Chondrocyte (in vitro differentiated cells): Measurements from ENCODE around the gene GPR162. TPM values are rescaled to one million over a fixed set of nuclear protein-coding genes. Genes with fewer than 3 reads are reported as not detected.
A peak's percentile ranks its signal among the peaks of the same experiment; 100 is the strongest.

Experiments
- DNase-seq: peaks from one replicate; pipeline ENCODE4 v3.0.0; 2021; ENCODE audit warnings: mixed read lengths, low spot score
- H3K27ac Mint-ChIP-seq: one replicate; pipeline ENCODE4 v1.8.0; 2021; ENCODE audit warnings: mild to moderate bottlenecking, moderate library complexity, mixed read lengths; ENCODE audit not compliant: unreplicated experiment
- H3K27me3 Mint-ChIP-seq: 2 replicates; pipeline ENCODE4 v1.8.0; 2021; ENCODE audit warnings: low read depth, mixed read lengths
- H3K36me3 Mint-ChIP-seq: 2 replicates; pipeline ENCODE4 v1.8.0; 2021; ENCODE audit warnings: low read depth, mixed read lengths
- H3K4me1 Mint-ChIP-seq: 2 replicates; pipeline ENCODE4 v1.8.0; 2021; ENCODE audit warnings: low read depth, mild to moderate bottlenecking, mixed read lengths
- H3K4me3 Mint-ChIP-seq: one replicate; pipeline ENCODE4 v1.8.0; 2021; ENCODE audit warnings: mild to moderate bottlenecking, moderate library complexity, mixed read lengths; ENCODE audit not compliant: unreplicated experiment
- H3K9me3 Mint-ChIP-seq: 2 replicates; pipeline ENCODE4 v1.8.0; 2021; ENCODE audit warnings: low read depth, mixed read lengths
- total RNA-seq: library from RNA; stranded (reverse); gene quantifications from 3 replicates; pipeline ENCODE4 v1.2.1, GENCODE V29; 2021
- TF ChIP-seq, protein P1 (sequence below): fragments of 200-600 bp; sonication (generic); IDR thresholded peaks from 2 replicates; pipeline ENCODE4 v1.5.0; 2021; ENCODE audit warnings: antibody characterized with exemption, mild to moderate bottlenecking, moderate library complexity

Gene GPR162
- total RNA-seq, 1 donor from 2014 or later: 4.2 TPM

DNA sequence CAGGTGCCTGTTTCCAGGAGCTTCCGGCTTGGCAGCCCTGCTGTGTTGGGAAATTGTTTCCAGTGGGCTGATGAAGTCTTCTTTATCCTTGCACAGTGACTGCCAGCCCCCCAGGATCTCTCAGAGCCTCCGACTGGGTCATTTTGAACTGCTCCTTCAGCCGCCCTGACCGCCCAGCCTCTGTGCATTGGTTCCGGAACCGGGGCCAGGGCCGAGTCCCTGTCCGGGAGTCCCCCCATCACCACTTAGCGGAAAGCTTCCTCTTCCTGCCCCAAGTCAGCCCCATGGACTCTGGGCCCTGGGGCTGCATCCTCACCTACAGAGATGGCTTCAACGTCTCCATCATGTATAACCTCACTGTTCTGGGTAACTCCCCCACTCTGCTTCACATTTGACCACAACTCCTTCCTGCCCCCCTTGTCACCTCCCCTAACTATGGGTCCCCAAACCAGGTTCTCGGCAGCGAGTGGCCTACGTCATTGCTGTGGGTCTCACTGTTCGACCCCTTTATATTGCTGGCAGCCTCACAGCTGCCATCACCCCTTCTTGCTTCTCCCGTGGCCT, 47.0 kb upstream of the GPR162 start:
- H3K27ac Mint-ChIP-seq: no peak overlapping the region
- no peak overlapping the region for H3K4me3 Mint-ChIP-seq
- peaks cover 16% of the 10 kb centered on the region for H3K4me1 Mint-ChIP-seq
- H3K36me3 Mint-ChIP-seq: peaks cover 18% of the 10 kb centered on the region
- H3K27me3 Mint-ChIP-seq: no peaks in the 10 kb centered on the region
- DNase-seq: no peak
- no peaks in the 10 kb centered on the region for H3K9me3 Mint-ChIP-seq
- TF ChIP-seq, protein P1, sequence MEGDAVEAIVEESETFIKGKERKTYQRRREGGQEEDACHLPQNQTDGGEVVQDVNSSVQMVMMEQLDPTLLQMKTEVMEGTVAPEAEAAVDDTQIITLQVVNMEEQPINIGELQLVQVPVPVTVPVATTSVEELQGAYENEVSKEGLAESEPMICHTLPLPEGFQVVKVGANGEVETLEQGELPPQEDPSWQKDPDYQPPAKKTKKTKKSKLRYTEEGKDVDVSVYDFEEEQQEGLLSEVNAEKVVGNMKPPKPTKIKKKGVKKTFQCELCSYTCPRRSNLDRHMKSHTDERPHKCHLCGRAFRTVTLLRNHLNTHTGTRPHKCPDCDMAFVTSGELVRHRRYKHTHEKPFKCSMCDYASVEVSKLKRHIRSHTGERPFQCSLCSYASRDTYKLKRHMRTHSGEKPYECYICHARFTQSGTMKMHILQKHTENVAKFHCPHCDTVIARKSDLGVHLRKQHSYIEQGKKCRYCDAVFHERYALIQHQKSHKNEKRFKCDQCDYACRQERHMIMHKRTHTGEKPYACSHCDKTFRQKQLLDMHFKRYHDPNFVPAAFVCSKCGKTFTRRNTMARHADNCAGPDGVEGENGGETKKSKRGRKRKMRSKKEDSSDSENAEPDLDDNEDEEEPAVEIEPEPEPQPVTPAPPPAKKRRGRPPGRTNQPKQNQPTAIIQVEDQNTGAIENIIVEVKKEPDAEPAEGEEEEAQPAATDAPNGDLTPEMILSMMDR: no peak

DNA sequence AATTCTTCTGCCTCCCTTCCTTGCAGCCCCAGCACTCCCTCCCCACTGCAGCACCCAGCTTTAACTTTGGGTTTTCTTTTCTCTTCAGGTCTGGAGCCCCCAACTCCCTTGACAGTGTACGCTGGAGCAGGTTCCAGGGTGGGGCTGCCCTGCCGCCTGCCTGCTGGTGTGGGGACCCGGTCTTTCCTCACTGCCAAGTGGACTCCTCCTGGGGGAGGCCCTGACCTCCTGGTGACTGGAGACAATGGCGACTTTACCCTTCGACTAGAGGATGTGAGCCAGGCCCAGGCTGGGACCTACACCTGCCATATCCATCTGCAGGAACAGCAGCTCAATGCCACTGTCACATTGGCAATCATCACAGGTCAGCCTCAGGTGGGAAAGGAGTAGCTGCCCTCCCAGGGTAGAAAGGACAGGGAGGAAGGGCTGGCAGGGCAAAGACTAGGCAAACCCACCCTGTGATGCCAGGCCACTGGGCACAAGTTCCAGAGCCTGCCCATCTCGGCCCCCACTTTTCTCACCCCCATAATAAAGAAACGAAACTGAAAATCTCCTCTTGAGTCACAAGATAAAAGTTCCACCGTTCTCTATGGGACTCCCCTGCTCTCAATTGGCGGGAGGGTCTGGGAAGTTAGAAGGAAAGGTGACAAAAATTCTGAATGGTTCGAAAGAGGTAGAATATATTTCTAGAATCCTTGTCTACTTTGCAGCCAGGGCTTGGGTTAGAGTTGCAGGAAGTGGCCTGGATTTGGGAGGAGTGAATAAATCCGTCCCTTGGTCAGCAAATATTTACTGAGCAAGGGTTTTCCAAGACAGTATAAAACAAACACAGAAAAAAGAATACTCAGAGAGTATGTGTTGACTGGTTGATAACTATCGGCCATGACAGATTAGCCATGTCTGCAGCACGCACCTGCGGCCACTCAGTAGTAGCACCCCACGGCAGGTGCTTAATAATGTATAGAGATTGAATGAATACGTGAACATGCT, 46.1 kb upstream of the GPR162 start:
- Mint-ChIP-seq H3K27me3 (no peaks in the 10 kb centered on the region), H3K4me1 (peaks cover 16% of the 10 kb centered on the region), H3K36me3 (peaks cover 15% of the 10 kb centered on the region), H3K4me3 (no peak overlapping the region), H3K27ac (no peak overlapping the region), H3K9me3 (no peaks in the 10 kb centered on the region)
- TF ChIP-seq, protein P1: no peak
- no peak for DNase-seq

DNA sequence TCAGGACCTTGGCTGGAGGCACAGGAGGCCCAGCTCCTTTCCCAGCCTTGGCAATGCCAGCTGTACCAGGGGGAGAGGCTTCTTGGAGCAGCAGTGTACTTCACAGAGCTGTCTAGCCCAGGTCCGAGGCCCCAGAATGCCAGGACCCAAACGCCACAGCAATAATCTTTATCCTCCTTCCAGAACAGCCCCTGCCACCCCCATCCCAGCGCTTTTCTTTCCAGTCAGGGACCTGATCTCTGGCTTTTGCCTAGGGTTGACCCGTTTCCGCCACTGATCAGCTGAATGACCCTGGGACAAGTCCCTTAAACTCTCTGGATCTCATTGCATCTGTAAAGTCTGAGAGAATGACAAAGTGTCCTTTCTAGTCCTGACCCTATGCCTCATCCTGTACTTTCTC, 44.2 kb upstream of the GPR162 start:
- Mint-ChIP-seq H3K4me3 (no peak overlapping the region), H3K4me1 (peaks cover 13% of the 10 kb centered on the region), H3K27me3 (no peaks in the 10 kb centered on the region), H3K36me3 (peaks cover 7% of the 10 kb centered on the region), H3K9me3 (no peaks in the 10 kb centered on the region), H3K27ac (no peak overlapping the region)
- TF ChIP-seq, protein P1: no peak
- DNase-seq: no peak

DNA sequence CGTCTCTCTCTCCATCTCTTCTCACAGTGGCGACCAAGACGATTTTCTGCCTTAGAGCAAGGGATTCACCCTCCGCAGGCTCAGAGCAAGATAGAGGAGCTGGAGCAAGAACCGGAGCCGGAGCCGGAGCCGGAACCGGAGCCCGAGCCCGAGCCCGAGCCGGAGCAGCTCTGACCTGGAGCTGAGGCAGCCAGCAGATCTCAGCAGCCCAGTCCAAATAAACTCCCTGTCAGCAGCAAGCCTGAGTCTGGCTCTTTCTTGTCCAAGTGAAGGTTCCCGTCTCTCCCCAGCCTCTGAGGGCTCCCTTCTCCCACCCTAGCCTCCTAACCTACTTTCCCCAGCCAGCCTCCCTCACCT, 43.4 kb upstream of the GPR162 start:
- TF ChIP-seq, protein P1: no peak
- no peak for DNase-seq
- H3K36me3 Mint-ChIP-seq: peaks cover 7% of the 10 kb centered on the region
- peaks cover 13% of the 10 kb centered on the region for H3K4me1 Mint-ChIP-seq
- H3K27me3 Mint-ChIP-seq: no peaks in the 10 kb centered on the region
- peak overlapping the region; percentile 84 for H3K27ac Mint-ChIP-seq
- peak overlapping the region; percentile 76 for H3K4me3 Mint-ChIP-seq
- H3K9me3 Mint-ChIP-seq: no peaks in the 10 kb centered on the region

DNA sequence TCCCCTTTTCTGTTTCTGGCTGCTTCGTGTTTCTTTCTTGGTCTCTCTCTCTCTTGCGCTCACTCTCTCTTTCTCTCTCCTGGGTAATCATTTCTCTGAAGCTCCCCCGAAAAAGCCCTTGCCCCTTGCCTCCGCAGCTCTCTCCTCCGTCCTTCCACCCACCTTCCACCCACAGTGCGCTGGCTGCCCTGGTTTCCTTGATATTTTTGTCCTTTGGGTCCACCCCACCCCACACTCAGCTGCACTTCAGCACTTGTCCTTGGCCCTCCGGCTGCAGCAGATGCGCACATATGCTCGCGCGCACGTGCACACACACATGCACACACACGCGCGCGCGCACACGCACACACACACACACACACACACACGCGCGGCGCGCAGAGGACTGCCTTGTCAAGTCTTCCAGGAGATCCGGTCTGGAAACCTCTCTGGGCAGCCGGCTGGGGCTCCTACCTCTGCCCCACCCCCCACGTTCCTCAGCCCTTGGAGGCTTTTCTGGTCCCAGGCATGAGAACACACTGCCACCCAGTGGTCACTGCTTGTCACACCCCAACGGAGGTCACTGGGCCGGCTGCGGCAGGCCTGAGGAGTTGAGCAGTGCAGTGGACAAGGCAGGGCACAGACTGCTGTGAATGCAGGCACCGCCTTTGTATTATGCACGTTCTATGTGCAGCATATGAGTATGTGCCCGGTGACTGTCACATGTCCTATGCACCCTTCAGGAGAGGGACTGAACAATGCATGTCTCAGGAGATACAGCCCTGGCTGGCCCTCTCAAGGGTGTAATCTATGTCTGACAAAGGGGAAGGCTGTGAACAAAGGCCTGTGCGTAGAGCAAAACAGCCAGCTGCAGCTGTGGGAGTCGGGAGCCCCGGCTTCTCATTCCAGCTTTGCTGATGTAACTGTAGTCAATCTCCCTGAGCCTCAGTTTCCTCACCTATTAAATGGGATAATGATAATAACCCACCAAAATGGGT, 42.8 kb upstream of the GPR162 start:
- Mint-ChIP-seq H3K4me1 (peaks cover 15% of the 10 kb centered on the region), H3K9me3 (no peaks in the 10 kb centered on the region), H3K27me3 (no peaks in the 10 kb centered on the region), H3K4me3 (peak overlapping the region; percentile 76), H3K27ac (peak overlapping the region; percentile 84), H3K36me3 (peaks cover 7% of the 10 kb centered on the region)
- DNase-seq: no peak
- TF ChIP-seq, protein P1: peak; percentile 98
